GM10248 (cell line): ENCODE results near the gene TMEM109.

Experiments
- CTCF ChIA-PET: fragments of 300-600 bp; sonication (Branson Sonifier 250); formaldehyde crosslinking; extraction: SDS; loops from one replicate; lab custom pipeline; 2021; ENCODE audit warnings: antibody characterized with exemption; lab: Yijun Ruan, JAX
- POLR2A ChIA-PET: fragments of 350-650 bp; sonication (Branson Sonifier 250); formaldehyde crosslinking; extraction: SDS; loops from one replicate; lab custom pipeline; 2020; ENCODE audit warnings: antibody characterized with exemption; lab: Yijun Ruan, JAX
- DNase-seq: peaks from one replicate; pipeline ENCODE4 v3.0.0; 2012; ENCODE audit errors: extremely low spot score
- CTCF ChIP-seq: IDR thresholded peaks from 2 replicates; pipeline ENCODE4 v1.5.1; 2012; ENCODE audit warnings: mild to moderate bottlenecking, low read depth; ENCODE audit errors: extremely low read depth, missing control alignments, control extremely low read depth

The TMEM109 gene

GRCh38 chr11:60972182-60973030 is 58.4 kb downstream of the TMEM109 start:
- CTCF ChIA-PET: interaction anchor here (0.9 to 4.3 kb wide), 6 partner anchors 10 to 182 kb away, joined by 3 to 18 read pairs (median 4); no protein-coding TSS in a partner anchor
- no peak for TF ChIP-seq CTCF
- POLR2A ChIA-PET: interaction anchor here (0.6 kb wide), 1 partner anchor 279 kb away, joined by 5 read pairs; no protein-coding TSS in a partner anchor
- DNase-seq: no peak
